Measurements from ENCODE around the gene ADTRP.

DNA sequence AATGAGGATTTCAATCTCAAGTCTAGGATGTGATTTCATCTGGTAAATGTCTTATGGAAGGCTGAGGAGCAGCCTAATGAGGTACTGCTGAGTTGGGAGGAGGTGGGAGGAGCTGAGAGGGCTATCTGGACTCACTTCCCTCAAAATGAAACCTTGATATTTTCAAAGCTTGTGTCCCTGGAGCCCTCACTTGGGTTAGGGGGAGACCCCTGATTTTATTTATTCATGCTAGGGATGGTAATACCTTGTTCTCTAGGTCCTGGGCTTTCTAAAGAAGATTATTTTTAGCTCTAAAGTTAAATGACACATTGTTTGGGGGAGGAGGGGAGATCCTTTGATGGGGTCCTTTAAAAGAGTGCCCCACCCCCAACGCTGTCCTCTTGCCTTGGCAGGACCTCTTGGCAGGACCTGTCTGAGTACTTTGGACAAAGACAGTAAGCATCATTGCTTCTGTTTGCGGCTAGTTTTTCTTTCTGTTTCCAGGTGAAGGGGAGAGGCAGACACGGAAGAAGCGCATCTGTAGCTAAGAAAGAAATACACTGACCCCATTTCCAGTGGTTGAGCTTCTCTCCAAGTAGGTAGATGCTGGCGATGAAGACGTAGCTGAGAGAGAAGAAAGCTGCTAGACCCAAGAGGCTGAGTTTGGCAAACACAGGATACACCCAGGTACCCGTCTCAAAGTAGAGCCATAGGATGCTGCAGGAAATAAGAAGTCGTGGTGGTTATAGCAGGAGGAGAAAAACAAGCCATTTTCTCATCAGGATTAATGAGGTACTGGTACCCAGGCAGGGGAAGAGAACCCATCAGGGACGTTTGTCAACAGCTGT, 55.6 kb downstream of the ADTRP start:
- no peak for TF ChIP-seq CTCF (IDR thresholded peaks at IDR 0.05; ENCODE audit: insufficient read depth, low read length, poor library complexity, severe bottlenecking)
- TF ChIP-seq EZH2phosphoT487 (conservative IDR thresholded peaks at IDR 0.05; ENCODE audit: low read length), result no peak
